LNCaP clone FGC (cell line): ENCODE data around the gene TRPM2.

Experiments used
- DNase-seq: peaks from one replicate; pipeline ENCODE4 v3.0.0-alpha.2; 2011; ENCODE audit warnings: low read depth
- H3K4me3 ChIP-seq: 2 replicates; pipeline ENCODE4 v1.5.1; 2011; ENCODE audit warnings: mild to moderate bottlenecking, low read depth, low read length, control low read depth
- TF ChIP-seq, protein P1 (sequence below): IDR thresholded peaks from 2 replicates; pipeline ENCODE4 v1.5.1; 2012; ENCODE audit warnings: mild to moderate bottlenecking; ENCODE audit not compliant: control insufficient read depth, insufficient read depth; ENCODE audit errors: extremely low read depth

The TRPM2 gene

DNA sequence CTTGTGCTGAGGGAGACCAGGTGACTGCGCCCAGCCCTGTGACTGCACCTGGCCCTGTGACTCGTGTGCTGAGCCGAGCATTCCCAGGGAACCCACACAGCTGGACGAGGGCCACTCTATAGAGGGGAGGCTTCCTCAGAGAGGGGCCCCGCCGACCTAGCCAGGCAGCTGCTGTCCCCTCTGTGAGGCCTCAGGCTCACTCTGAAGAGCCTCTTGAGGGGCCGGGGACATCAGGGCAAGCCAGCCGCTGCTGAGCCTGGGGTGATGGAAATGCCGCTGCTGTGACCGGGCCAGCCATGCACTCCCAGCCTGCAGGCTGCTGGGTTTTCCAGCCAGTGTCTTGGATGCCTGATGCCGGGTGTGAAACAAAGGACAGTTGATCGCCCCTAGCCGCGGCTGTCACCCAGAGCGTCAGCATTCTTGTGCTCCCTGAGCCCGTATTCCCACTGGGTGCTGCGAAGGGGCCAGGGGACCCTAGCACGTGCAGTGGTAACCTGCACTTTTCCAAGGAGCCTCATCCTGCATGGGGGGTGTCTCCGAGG lies 36.1 kb upstream of the TRPM2 start:
- no peak for DNase-seq
- H3K4me3 ChIP-seq = no peak overlapping the region
- TF ChIP-seq, protein P1, sequence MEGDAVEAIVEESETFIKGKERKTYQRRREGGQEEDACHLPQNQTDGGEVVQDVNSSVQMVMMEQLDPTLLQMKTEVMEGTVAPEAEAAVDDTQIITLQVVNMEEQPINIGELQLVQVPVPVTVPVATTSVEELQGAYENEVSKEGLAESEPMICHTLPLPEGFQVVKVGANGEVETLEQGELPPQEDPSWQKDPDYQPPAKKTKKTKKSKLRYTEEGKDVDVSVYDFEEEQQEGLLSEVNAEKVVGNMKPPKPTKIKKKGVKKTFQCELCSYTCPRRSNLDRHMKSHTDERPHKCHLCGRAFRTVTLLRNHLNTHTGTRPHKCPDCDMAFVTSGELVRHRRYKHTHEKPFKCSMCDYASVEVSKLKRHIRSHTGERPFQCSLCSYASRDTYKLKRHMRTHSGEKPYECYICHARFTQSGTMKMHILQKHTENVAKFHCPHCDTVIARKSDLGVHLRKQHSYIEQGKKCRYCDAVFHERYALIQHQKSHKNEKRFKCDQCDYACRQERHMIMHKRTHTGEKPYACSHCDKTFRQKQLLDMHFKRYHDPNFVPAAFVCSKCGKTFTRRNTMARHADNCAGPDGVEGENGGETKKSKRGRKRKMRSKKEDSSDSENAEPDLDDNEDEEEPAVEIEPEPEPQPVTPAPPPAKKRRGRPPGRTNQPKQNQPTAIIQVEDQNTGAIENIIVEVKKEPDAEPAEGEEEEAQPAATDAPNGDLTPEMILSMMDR = no peak

DNA sequence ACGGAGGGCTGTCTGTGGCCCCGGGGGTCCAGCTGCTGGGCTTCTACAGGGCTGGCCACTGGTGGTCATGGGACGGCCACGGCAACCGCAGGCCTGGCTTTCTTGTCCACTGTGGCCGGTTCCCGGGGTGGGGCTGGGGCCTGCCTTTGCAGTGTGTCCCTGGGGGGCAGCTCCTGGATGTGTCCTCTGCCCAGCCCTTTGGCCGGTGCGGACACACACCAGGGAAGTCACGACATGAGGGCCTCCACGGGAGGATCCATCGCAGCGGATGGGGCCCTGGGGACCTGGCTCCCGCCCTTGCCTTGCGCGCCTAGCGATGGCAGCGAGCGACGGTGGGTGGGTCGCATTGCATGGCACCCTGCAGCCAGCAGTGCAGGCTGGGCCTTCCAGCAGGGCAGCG lies 35.5 kb upstream of the TRPM2 start:
- TF ChIP-seq, protein P1 = no peak
- no peak for DNase-seq
- no peak overlapping the region for H3K4me3 ChIP-seq

- TF ChIP-seq, protein P1 = no peak
- no peak overlapping the region for H3K4me3 ChIP-seq
- DNase-seq = no peak
Observed at GRCh38 chr21:44318489-44319285, 34.7 kb upstream of the TRPM2 start.

DNA sequence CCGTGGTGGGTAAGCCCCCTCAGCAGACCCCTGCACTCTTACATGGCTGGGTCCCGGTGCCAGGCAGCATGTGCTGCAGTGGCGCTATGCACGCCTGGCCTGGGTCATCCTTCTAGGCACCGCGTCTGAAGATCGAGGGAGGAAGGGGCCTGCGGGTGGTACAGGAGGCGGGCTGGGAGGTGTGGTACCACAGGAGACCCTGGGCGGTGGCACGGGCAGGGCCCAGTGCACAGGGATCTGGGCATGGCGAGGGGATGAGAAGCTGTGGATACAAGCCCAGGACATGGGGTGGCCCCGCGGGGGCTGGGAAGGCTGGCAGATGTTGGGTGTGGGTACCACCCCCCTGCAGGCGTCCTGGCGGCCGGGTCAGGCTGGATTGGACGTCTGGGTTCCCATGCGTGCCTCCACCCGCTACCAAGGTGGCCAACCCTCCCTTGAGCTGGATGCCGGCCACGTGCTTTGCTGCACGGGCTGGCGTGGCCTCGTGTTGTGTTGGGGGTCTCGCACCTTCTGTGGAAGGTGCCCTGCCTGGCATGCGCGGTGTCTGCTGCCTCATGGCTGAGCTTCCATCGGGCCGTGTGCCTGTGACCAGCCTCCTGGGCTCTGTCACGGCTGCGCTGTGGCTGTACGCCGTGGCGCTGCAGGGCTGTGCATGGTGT lies 33.9 kb upstream of the TRPM2 start:
- TF ChIP-seq, protein P1 = no peak
- no peak overlapping the region for H3K4me3 ChIP-seq
- DNase-seq = no peak

GRCh38 chr21:44320847-44321246 lies 32.6 kb upstream of the TRPM2 start:
- no peak for DNase-seq
- no peak overlapping the region for H3K4me3 ChIP-seq
- TF ChIP-seq, protein P1 = no peak

DNA sequence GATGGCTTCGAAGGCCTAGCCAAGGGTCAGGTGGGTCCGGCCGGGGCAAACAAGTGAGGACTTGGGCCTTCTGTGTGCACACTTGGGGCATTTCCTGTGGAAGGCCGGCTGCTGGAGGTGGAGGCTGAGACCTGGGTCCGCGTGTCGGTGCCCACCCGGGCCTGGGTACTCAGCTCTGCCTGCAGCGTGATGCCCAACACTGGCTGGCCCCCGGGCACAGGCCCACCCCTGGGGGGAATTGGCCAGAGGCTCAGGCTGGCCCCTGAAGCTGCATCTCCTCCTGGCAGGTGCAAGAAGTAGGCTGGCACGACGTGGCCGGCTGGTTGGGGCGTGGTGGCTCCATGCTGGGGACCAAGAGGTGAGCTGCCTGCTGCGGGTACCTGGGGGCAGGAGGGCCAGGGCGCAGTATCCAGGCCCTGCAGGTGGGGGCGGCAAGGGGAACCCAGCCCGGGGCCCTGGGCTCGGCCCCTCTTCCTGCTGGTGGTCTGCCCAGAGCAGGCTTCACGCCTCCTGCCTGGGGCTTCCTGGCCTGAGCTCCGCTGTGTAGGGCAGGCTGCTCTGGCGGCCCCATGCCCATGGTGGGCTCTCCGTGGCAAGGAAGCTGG lies 31.5 kb upstream of the TRPM2 start:
- TF ChIP-seq, protein P1 = no peak
- no peak for DNase-seq
- H3K4me3 ChIP-seq = no peak overlapping the region
